Lower leg skin (tissue), 4 donors: ENCODE results near the gene RAB38. TPM values are rescaled to one million over a fixed set of nuclear protein-coding genes. Genes with fewer than 3 reads are reported as not detected.

Experiments
- DNase-seq, 2 donors: peaks; one replicate each; pipeline ENCODE4 v3.0.0-alpha.2; 2019; ENCODE audit warnings: low spot score in 2 of 2
- H3K4me3 ChIP-seq: fragments of 200-600 bp; sonication (generic); 2 replicates; pipeline ENCODE4 v1.5.1; 2017; ENCODE audit warnings: mild to moderate bottlenecking, low read depth; ENCODE audit not compliant: poor library complexity, severe bottlenecking
- CTCF ChIP-seq, 3 donors: fragments of 450-650 bp; IDR thresholded peaks; one replicate each; pipeline ENCODE4 v1.5.1; 2016; ENCODE audit warnings: antibody characterized with exemption in 3 of 3, mild to moderate bottlenecking in 3 of 3, moderate library complexity in 2 of 3
- POLR2A ChIP-seq, 2 donors: fragments of 450-650 bp; IDR thresholded peaks; one replicate each; pipeline ENCODE4 v1.6.1; 2016 to 2017; ENCODE audit warnings: antibody characterized with exemption in 2 of 2, mild to moderate bottlenecking in 1 of 2, moderate library complexity in 1 of 2
- WGBS, 2 donors: methylation state at CpG; one replicate each; pipeline ENCODE4 v1.1.5; 2018; 5-methylcytosine and 5-hydroxymethylcytosine counted together
- intact Hi-C: fragments of 100-400 bp; cut with DNase I; formaldehyde crosslinking; loops from one replicate; pipeline ENCODE4 v1.15.0; 2023; ENCODE audit warnings: low total_unique reads
- total RNA-seq, 4 donors: library from RNA; depleted of rRNA; stranded (reverse); fragments of >200 nt; gene quantifications; one replicate each; pipeline ENCODE4 v1.1.0, GENCODE V29; 2016

RAB38 gene
- total RNA-seq, result 10 to 100 TPM; 26.9 to 87.3 (median 69.6) TPM

GRCh38 chr11:88174709-88175568, at the start of gene RAB38:
TSS of gene RAB38 (minus strand) at chr11:88175443. CDS start at chr11:88175384, 59 bp downstream.
- DNase-seq, result peak; percentile 62 to 92
- intact Hi-C loops, result no loop called here
- H3K4me3 ChIP-seq, result peak within 1 kb of the TSS; percentile 6
- WGBS, 2 donors, result 0 to 2% methylated on average over 36 to 49 of the region's 54 CpGs
- TF ChIP-seq POLR2A (IDR thresholded peaks at IDR 0.05) (no peak), CTCF (IDR thresholded peaks at IDR 0.05) (no peak)

GRCh38 chr11:88213406-88213805, 38.2 kb upstream of the RAB38 start:
- H3K4me3 ChIP-seq, result no peak overlapping the region
- TF ChIP-seq CTCF (IDR thresholded peaks at IDR 0.05) (no peak), POLR2A (IDR thresholded peaks at IDR 0.05) (no peak)
- intact Hi-C loops, result no loop called here
- no peak for DNase-seq

GRCh38 chr11:88212300-88212699, 37.1 kb upstream of the RAB38 start:
- DNase-seq, result no peak
- intact Hi-C loops, result no loop called here
- TF ChIP-seq CTCF (IDR thresholded peaks at IDR 0.05) (no peak), POLR2A (IDR thresholded peaks at IDR 0.05) (no peak)
- WGBS, 2 donors, result 0 to 91% methylated on average over 1 of the region's 1 CpG
- no peak overlapping the region for H3K4me3 ChIP-seq

DNA sequence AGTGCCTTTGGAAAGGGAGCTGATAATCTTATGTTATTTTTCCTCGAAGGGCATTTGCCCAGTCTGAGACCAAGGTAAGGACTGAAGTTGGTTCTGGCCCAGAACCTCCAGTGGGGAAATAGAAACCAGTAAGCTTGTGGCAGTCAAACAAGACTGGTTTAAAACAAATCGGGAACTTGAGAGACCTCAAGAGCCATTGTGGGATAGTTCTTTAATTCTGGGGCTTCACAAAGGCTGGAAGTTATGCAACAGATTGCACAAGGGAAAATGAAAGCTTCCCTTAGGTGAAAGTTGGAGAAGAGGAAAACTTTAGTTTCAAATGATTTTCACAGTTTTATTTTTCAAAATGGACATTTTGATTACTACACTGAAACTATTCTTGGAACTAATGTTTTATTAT, 33.5 kb upstream of the RAB38 start:
- DNase-seq, result no peak
- intact Hi-C loops, result no loop called here
- 67 to 75% methylated on average over 2 of the region's 2 CpGs for WGBS, 2 donors
- TF ChIP-seq POLR2A (IDR thresholded peaks at IDR 0.05) (no peak), CTCF (IDR thresholded peaks at IDR 0.05) (no peak)
- H3K4me3 ChIP-seq, result no peak overlapping the region

GRCh38 chr11:88206751-88207150, 31.5 kb upstream of the RAB38 start:
- intact Hi-C loops, result no loop called here
- no peak for TF ChIP-seq POLR2A (IDR thresholded peaks at IDR 0.05)
- TF ChIP-seq CTCF (IDR thresholded peaks at IDR 0.05), result no peak
- WGBS, 2 donors, result 0% methylated on average over 1 of the region's 1 CpG
- H3K4me3 ChIP-seq, result no peak overlapping the region
- DNase-seq, result no peak
